Right lung (tissue), 5 donors: ENCODE measurements around the gene COL5A3. TPM values are rescaled to one million over a fixed set of nuclear protein-coding genes. Genes with fewer than 3 reads are reported as not detected.
A peak's percentile ranks its signal among the peaks of the same experiment; 100 is the strongest.

Experiments
- DNase-seq, 2 donors: peaks; one replicate each; pipeline ENCODE4 v3.0.0-alpha.2; 2013
- polyA plus RNA-seq, 5 donors: library from polyadenylated mRNA; unstranded; fragments of 120-200 nt; gene quantifications; one replicate each; pipeline versions ENCODE4 v1.2.1 to v1.2.3, GENCODE V29; 2013; ENCODE audit warnings: inconsistent platforms in 1 of 5, low replicate concordance in 1 of 5; ENCODE audit not compliant: insufficient read length in 5 of 5, insufficient read depth in 1 of 5

The COL5A3 gene
- polyA plus RNA-seq, 5 donors, result 3.6 to 11.0 (median 5.7) TPM

DNA sequence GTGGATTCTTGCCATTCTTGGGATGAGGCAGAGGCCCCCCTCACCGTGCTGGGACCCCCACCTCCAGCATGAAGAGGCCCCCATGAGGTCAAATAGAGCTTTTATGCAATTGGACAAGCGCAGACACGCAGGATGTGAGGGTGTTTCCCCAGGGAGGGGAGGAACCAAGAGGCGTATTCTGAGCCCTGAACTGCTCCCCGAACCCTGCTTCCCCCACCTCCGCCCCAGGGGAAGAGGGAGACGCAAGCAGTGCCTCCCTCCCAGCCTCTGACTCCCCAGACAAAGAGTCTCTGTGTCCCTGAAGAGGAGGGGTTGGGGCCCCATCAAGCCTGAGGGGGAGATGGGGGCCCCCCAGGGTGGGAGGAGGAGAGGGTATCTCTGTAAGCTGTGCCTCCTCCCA is 1.7 kb upstream of the COL5A3 start:
- no peak for DNase-seq

DNA sequence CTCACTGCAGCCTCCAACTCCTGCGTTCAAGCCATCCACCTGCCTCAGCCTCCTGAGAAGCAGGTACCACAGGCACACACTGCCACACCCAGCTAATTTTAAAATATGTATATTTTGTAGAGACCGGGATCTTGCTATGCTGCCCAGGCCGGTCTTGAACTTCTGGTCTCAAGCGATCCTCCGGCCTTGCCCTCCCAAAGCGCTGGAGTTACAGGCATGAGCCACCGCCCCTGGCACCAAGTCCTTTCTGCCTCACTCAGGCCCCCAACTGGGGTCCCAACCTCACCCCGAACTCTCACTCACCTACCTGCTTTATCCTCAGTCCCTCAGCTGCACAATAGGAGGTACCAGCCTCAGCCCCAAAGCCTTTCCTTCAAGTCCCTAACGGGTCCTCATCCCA is 635 bp upstream of the COL5A3 start:
- no peak for DNase-seq

GRCh38 chr19:10009714-10010224 is 535 bp downstream of the COL5A3 start:
- DNase-seq, result no peak

DNA sequence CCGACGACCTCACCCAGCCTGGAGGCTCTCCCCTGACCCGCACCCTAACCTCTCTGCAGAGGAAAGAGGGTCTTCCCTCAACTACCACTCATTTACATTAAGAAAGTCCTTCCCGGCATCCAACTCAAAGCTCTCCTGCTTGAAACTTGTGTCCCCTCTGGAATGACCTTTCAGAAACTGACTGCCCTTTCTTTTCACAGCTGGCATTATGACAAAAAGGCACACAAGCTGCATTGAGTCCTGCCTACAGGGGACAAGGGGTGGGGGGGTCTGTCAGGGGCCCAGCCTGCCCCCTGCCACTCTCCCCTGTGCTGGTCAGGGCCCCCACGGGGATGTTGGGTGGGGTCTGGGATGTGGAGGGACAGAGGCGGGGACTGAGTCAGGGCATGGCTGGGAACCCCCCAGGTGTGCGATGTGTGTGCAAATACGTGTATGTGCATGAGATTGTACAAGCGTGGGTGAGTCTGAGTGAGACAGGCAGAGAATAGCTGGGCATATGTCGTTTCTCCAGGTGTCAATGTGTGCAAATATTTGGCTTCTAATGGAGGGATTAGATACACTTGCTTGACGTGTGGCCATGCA is 2.0 kb downstream of the COL5A3 start:
- DNase-seq, result no peak

DNA sequence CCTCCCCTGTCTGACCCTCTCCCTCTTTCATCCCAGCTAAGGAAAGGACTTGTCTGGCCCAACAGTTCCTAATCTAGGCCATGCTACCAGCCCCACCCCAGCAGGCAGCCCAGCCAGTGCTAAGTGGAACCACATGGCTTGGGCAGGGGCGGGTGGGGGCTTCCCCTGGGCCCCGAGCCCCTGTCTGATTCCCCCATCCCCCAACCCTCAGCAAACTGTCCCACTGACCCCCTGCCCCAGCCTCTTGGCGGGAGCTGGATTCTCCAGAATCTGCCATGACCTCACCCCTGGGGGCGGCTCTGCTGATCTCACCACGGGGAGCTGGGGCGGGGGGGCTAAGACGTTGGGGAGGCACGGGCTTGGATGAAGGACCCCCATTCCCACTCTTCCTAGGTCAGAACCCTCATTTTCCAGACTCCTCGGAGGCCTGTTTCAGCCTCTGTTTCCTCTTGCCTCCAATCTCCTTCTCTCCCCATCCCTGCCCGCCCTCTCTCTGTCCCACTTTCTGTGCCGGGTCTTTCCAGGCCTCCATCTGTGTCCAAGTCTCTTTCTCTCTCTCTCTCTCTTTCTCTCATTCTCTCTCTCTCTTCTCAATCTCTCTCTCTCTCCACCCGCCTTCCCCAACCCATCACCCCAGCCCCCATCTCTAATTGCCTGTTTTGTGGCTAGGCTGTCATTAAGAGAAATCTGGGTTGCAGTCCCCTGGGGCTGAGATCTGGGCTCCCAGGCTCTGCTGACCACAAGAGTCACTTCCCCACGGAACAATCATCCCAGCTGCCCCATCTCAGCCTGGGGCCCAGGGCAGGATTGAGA is 2.7 kb downstream of the COL5A3 start:
- no peak for DNase-seq

- no peak for DNase-seq
Measured at GRCh38 chr19:10006752-10007323, 3.5 kb downstream of the COL5A3 start.

DNA sequence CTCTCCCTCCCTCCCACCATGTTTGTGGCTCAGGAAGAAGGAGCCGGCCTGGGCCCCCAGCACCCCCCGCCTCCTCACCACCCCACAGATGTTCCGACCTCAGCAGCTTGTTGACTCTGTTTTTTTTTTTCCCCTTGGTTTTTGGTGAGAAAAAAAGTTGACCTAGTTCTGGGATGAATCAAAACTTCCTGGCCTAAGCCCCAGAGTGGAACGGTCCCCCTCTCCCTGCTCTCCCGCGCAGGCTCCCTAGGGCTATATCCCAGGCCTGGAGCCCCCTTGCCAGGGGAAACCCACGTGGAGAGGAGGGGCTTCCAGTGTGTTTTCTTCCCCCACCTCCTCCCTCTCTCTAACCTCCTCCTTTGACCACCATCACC is 4.0 kb downstream of the COL5A3 start:
- DNase-seq, result no peak

- DNase-seq, result no peak
Measured at GRCh38 chr19:10005632-10006334, 4.5 kb downstream of the COL5A3 start.

DNA sequence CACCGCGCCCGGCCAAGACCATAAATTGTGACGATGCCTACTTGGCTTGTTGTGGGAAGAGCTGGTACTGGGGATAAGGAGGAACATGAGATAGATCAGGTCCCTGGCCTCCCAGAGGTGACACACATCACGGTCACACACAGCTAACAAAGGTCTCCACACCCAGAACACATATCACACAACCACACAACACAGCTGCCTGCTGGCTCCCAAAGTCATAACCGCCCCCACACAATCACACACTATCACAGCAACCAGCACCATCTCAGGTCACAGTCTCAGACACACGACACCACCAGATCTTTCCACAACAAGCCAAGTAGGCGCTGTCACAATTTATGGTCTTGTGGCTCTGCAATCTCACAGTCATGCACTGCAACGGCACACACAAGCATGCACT is 5.7 kb downstream of the COL5A3 start:
- DNase-seq, result no peak

- no peak for DNase-seq
Measured at GRCh38 chr19:10003271-10003670, 7.0 kb downstream of the COL5A3 start.

DNA sequence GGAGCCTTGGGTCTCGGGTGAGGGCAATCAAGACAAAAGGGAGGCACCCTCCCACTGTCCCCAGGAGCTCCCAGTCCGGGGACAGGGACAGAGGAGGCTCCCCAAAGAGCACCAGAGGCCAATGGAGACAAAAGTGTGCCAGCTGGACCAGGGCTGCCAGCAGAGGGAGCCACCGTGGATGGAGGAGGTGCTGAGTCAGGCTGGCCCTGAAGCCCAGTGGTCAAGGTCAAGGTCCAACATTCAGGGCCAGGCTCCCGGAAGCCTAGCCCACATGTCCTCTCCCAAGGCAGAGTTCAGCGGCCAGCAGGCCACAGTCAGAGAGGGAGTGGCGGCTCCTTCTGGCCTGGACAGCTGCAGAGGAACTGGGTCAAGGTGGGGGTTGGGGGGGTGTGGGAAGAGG is 8.4 kb downstream of the COL5A3 start:
- DNase-seq, result no peak

DNA sequence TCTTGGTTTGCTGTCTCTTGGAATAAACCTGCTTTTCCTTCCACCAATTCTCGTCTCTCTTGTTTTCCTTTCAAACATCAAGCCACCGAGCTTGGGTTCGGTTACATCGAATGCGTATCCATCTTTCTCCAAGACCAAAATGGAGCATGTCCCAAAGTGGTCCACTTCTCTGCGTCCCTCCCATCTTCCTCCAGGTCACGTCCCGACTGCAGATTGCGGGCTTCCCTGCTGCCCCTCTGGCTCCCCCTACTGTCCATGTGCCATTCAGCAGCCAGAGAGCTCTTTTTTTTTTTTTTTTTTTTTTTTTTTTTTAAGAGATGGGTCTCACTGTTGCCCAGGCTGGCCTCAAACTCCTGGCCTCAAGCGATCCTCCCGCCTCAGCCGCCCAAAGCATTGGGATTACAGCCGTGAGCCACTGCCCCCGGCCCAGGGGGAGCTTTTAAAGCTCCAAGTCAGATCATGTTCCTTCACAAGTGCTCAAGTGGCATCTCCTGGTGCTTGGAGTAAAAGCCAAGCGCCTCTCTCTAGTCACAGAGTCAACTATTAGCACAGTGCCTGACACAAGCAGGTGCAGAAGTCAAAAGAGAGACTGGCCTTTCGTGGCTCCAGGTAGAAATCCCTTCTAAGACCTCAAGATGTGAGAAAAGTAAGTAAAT is 10.0 kb downstream of the COL5A3 start:
- DNase-seq, result peak in 1 of 2 donors; percentile 53

DNA sequence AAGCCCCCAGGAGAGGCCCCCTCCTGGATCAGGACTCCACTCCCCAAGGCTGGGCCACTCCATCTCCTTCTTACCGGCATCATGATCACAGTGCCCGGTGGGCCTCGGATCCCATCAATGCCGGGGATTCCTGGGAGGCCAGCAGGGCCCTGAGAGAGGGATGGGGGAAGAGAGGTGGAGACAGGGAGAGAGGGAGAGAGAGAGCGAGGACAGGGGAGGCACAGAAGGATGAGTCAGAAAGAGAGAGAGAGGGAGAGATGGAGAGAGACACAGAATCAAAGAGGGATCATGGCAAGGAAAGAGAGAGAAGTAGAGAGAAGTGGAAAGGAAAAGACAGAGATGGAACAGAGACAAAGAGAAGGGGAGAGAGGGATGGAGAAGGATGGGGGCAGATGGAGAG is 13.8 kb downstream of the COL5A3 start:
- DNase-seq, result no peak

GRCh38 chr19:9995999-9996398 is 14.3 kb downstream of the COL5A3 start:
- no peak for DNase-seq

DNA sequence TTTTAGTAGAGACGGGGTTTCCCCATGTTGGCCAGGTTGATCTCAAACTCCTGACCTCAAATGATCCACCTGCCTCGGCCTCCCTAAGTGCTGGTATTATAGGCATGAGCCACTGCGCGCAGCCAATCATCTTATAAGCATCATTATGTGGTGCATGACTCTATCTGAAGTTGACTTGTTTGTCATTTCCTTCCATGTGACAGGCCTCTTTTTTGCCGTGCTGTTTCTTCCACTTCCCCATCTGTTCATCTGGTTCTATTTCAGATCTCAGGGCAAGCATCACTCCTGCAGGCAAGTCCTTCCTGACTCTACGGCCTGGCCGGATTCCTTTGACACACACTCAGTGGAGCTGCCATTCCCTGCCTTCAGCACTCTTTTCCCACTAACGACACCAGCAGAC is 15.2 kb downstream of the COL5A3 start:
- DNase-seq, result no peak

DNA sequence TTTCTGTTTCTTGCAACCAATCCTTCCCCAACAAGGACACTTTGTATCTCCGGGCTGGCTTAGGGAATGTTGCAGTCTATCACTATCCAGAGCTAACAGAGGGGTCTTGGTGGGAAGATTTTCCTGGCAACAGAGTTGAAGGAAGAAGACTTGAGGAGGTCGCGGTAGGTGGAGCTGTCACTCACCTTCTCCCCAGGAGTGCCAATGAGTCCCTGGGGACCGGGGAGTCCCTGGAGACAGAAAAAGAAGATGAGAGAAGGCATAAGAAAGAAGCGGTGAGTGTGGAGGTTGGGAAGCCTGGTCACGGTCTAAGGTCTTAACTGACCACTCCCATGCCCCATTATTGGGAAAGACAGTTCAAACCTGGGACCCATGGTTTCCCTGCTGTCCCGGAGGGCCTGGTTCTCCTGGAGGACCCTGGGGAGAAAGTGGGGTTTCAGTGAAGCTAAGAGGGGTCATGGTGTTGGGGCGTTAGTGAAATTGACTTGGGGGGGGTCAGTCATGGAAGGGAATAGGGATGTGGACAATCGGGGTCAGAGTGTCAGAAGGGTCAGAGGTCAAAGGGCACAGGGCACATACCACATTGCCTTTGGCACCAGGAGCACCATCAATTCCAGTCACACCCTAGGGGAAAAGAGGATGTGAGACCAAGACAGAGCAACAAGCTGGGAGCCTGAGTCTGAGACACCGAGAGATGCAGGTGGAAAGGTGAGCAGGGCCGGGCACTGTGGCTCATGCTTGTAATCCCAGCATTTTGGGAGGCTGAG is 18.7 kb downstream of the COL5A3 start:
- DNase-seq, result no peak

DNA sequence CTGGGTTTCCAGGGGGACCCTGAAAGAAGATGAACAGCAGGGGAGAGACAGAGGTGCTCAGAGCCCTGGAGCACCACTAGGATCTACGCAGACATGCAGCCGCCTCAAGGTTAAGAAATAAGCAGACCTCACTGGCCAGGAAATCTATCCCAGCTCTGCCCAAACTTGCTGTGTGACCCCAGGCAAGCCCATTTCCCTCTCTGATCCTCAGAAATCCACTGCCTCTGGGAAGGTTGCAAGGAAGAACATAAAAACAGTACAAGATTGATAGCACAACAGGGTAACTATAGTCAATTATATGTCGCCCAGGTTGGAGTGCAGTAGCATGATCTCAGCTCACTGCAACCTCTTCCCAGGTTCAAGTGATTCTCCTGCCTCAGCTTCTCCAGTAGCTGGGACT is 20.8 kb downstream of the COL5A3 start:
- DNase-seq, result no peak

DNA sequence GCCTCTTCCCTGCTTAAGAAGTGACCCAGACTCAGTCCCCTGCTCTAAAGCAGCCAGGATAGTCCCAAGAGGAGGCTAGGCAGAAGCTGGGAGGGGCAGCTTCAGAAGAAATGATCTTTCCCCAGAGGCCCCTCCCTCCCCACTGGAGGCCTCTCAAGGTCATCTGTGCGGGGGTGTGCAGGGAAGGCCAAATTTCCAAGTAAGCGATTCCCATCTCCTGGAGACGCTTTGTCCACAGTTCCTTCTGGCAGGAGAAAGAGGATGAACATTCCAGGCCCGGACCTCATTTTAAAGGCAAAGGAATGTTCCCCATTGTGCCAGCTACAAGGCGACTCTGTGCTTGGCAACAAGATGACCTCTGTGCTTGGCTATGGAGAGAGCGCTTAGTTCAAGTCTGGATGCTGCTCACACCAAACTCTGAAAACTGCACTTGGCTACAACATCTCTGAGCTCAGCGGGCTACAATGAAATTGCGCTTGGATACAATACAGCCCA is 23.5 kb downstream of the COL5A3 start:
- no peak for DNase-seq

GRCh38 chr19:9981406-9982260 is 28.7 kb downstream of the COL5A3 start:
- no peak for DNase-seq

DNA sequence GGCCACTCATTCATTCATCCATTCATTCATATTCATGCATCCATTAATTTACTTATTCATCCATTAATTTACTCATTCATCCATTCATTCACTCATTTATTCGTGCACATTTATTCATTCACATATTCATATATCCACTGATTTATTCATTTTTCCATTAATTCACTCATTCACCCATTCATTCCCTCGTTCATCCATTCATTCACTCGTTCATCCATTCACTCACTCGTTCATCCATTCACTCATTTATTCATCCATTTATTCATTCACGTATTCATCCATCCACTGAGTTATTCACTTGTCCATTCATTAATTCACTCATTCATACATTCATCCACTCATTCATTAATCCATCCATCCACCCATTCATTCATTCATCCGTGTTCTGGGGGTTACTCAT is 38.2 kb downstream of the COL5A3 start:
- DNase-seq, result no peak
